Left colon (tissue), 2 donors: Measurements from ENCODE around the gene BATF2. TPM values are rescaled to one million over a fixed set of nuclear protein-coding genes. Genes with fewer than 3 reads are reported as not detected.
"Not testable (repeated sequence)": the region's sequence is repeated elsewhere in the genome, so short reads cannot be mapped to it uniquely, and the experiment has no call there.

ENCODE experiments used
- ATAC-seq: fragments of 200-7000 bp; cut with Tn5 transposase; one replicate; pipeline ENCODE4 v1.9.1; 2020; ENCODE audit warnings: mild to moderate bottlenecking, moderate library complexity
- DNase-seq, 2 donors: peaks; one replicate each; pipeline ENCODE4 v3.0.0-alpha.2; 2020
- intact Hi-C, 2 donors: fragments of 100-400 bp; cut with DNase I in 1 of 2; cut with micrococcal nuclease in 1 of 2; formaldehyde crosslinking; loops; one replicate each; pipeline versions ENCODE4 v1.11.2 to v1.14.0; 2022; cut with DNase I, micrococcal nuclease
- long read RNA-seq: library from polyadenylated mRNA; unstranded; transcript quantifications from one replicate; pipeline ENCODE4 v2.0.0, GENCODE V29; 2021
- total RNA-seq, 2 donors: library from RNA; stranded (reverse); fragmentation: NEBNext Ultra II Directional; extraction: Animal tissue kit (Norgen Biotek cat#: 25700); gene quantifications; one replicate each; pipeline ENCODE4 v1.2.1, GENCODE V29; 2021
- donor health status: DM: no; HTN: no; CAD: no.
- donor health status: DM: yes; HTN: yes; CAD: no.

BATF2 gene, protein sequence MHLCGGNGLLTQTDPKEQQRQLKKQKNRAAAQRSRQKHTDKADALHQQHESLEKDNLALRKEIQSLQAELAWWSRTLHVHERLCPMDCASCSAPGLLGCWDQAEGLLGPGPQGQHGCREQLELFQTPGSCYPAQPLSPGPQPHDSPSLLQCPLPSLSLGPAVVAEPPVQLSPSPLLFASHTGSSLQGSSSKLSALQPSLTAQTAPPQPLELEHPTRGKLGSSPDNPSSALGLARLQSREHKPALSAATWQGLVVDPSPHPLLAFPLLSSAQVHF
- 10 to 100 TPM; 17.4 to 17.6 TPM for total RNA-seq
- long read RNA-seq, transcript BATF2-201 (3 exons, 2,142 nt): minor isoform, 11 of 41 reads
- long read RNA-seq, transcript BATF2-203 (1 exons, 2,569 nt): major isoform, 28 of 41 reads
- long read RNA-seq, partial matches to known transcripts: 2 of 41 reads
- long read RNA-seq, other reads (novel, unspliced or antisense): 0 of 41 reads

DNA sequence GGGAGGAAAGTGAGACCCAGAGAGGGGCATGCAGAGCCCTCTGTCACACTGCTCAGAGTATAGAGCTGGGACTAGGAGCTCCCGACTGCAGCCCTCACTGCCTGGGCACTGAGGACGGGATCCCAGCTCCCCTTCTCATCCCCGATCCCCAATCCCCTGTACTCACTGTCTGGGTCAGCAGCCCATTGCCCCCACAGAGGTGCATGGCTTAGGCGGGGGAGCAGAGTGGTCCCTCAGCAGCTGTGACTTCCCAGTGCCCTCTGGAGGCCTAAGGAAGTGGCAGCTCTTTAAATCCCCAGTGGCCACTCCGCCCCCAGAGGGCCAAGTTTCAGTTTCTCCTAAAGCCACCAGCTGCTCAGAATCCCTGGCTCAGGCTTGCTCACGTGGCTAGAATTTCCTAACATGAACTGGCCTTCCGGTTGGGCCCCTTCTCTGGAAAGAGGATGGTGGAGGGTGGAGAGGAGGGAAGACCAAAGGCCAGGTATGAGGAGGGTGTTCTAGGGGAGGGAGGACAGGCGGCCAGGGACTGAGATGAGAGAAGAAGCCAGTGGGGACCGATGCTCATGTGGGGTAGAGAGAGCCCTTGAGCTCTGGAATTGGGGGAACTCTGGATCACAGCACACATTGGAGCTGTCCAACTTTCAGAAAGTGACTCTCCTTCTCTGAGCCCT is at the start of gene BATF2:
Gene BATF2 (minus strand): TSS at position 262 of the 671 bp plus-strand sequence. CDS start 57 bp downstream, at position 205.
- intact Hi-C loops: no loop called here
- DNase-seq (peak; percentile 90 to 91), ATAC-seq (peak; percentile 67)

DNA sequence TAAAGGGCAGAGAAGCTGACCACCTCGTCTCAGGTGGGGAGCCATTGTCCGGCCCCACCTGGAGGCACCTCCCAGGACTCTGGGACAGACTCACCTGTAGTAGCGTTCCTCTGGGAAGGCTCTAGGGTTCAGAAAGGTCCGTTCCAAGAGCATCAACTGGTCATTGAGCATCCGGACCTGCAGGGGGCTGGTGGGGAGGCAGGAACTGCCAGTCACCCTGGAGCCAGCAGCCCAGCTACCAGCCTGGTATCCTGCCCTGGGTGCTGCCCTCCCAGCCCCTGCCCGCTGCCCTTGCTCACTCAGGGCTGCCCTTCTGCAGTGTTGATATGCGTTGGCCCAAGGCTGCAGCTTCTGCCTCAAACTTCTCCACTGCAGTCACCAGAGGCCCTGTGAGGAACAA is 49.0 kb upstream of the BATF2 start:
- intact Hi-C loops: no loop called here
- ATAC-seq: no peak
- DNase-seq: no peak

DNA sequence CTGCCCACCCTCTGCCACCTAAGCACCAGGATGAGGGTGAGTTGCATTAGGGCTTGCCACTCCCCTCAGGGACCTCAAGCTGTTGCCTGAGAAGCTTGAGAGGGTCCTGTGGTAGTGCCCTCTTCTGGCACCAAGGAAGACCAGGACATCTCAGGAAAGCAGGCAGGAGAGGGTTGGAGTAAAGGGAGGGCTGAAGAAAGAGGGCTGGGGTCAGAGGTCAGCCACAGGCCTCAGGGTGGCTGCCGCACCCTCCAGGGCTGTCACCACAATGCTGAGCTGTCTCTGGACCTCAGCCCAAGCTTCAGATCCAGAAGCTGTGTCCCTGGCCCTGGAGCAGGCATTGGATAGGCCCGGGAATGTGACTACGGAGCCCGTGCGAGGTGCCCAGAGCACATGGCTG is 48.3 kb upstream of the BATF2 start:
- no peak for DNase-seq
- intact Hi-C loops: no loop called here
- no peak for ATAC-seq

DNA sequence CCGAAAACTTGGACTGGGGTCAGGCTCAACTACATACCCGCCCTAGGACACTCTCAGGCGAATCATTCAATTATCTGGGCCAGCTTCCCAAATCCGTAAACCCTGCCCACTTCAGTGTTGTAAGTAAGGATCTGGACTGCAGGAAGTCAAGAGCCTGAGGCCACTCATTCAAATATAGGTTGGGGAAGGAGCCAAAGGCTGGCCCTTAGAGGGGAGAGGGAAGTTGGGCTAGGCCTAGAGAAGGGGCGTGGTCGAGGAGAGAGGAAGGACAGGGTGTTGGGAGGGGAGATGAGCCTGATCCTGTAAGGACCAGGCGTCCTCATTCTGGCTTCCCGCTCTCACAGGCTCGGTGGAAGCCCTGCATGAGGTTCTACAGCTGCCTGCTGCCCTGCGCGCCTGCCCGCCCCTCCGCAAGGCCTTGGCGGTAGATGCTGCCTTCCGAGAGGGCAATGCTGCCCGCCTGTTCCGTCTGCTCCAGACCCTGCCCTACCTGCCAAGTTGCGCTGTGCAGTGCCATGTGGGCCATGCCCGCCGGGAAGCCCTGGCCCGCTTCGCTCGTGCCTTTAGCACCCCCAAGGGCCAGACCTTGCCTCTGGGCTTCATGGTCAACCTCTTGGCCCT is 47.2 kb upstream of the BATF2 start:
- no peak for ATAC-seq

DNA sequence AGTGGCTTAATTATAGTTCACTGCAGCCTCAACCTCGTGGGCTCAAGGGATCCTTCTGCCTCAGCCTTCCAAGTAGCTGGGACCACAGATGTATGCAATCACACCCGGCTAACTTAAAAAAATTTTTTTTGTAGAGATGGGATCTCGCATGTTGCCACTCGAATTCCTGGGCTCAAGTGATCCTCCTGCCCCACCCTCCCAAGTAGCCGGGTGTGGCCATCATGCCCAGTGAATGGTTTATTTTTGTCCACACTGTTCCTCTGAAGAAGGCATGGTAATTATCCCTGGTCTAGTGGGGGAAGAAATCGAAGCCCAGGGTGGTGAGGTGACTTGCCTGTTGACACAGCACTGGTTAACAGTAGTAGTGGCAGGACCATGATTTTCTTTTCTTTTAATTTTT is 46.1 kb upstream of the BATF2 start:
- ATAC-seq (no peak), DNase-seq (no peak)
- intact Hi-C loops: no loop called here

More for the DNA sequence above, 47.2 kb upstream of the BATF2 start:
- intact Hi-C loops: no loop called here
- DNase-seq: peak in 1 of 2 donors; percentile 47

DNA sequence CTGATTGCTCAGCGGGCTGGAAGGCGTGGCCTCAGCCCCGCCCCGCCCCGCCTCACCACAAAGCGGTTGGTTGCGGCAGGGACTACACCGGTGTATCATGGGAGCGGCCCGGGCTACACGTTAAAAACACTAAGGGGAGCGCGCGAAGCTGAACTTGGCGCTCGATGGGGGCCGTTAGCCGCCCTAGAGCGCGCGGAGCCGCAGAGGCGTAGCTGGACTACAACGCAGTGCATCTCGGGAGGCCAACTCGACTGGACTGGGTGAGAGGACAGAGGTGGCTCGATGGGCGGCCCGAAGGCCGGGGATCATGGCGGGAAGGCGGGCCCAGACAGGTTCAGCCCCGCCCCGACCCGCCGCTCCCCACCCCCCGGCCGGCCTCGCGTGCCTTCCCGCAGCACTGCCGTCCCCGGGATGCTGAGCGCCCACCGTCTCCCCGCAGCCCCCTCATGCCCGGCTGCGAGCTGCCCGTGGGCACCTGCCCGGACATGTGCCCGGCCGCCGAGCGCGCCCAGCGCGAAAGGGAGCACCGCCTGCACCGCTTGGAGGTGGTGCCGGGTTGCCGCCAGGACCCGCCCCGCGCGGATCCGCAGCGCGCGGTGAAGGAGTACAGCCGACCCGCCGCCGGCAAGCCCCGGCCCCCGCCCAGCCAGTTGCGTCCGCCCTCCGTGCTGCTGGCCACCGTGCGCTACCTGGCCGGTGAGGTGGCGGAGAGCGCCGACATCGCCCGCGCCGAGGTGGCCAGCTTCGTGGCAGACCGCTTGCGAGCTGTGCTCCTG is 44.3 kb upstream of the BATF2 start, which contains the start of gene SAC3D1:
Gene SAC3D1 (plus strand): TSS at position 364 of the 776 bp plus-strand sequence. CDS start 83 bp downstream, at position 447.
- DNase-seq (peak; percentile 93 to 94), ATAC-seq (peak; percentile 92)
- intact Hi-C loops: no loop called here

DNA sequence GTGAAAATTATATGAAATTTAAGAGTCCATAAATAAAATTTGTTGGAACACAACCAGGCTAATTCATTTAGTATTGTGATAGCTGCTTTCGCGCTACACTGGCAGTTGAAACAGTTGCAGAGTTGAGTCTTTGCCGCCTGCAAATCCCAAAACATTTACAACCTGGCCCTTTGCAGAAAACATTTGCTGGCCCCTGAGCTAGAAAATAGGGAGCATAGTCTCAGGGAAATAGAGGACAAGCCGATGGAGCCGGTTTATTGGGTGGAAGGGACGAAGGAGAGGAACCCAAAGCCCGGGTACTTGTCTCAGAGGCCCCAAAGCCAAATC is 43.7 kb upstream of the BATF2 start:
- DNase-seq (no peak), ATAC-seq (no peak)
- intact Hi-C loops: no loop called here

DNA sequence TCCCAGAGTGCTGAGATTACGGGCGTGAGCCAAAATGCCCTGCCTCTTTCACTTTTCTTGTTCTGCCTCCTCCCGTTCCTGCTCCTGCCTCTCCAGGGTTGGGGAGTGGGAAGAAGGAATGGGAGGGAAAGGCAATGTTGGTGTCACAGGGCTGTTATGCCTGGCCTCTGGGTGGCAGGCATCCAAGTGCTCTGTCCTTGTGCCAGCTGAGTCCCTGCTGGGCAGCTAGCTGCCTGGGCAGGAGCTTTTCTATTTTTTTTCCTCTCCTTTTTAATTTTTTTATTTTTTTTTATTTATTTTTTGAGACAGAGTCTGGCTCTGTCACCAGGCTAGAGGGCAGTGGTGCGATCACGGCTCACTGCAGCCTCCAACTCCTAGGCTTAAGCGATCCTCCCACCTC is 40.2 kb upstream of the BATF2 start:
- no peak for ATAC-seq
- intact Hi-C loops: no loop called here
- DNase-seq: no peak

DNA sequence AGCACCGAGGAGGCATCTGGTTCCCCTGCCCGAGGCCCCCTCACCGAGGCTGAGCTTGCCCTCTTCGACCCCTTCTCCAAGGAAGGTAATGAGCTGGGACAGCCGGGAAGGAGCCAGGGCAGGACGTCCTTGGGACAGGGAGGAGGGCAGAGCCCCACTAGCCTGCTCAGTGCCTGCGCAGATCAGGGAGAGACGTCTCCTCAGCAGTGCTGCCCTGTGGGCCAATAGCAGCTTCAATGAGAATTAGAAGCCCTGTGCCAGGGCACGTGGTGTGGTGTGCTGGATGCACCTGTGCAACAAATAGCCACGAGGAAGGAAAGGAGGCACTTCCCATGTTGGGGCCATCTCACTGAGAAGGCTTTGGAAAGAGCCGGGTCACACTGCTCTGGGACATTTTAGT is 38.8 kb upstream of the BATF2 start:
- ATAC-seq (no peak), DNase-seq (no peak)
- intact Hi-C loops: no loop called here

DNA sequence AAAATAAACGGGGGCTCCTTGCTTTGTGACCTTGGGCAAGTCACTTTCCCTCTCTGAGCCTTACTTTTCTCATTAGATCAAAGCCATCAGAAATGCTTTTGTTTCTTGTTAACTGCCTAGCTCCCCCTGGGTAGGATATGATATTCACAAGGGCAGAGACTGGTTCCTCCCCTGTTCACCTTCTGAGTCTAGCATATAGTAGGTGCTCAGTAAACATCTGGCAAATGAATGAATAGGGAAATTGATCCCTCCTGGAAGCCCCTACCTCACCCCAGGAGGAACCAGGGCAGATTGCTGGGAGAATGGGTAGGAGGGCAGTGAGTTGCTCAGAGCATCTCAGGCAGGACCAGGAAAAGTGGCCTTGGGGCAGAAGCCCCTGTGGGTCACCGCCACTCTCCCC is 37.7 kb upstream of the BATF2 start:
- intact Hi-C loops: no loop called here
- DNase-seq (no peak), ATAC-seq (no peak)

DNA sequence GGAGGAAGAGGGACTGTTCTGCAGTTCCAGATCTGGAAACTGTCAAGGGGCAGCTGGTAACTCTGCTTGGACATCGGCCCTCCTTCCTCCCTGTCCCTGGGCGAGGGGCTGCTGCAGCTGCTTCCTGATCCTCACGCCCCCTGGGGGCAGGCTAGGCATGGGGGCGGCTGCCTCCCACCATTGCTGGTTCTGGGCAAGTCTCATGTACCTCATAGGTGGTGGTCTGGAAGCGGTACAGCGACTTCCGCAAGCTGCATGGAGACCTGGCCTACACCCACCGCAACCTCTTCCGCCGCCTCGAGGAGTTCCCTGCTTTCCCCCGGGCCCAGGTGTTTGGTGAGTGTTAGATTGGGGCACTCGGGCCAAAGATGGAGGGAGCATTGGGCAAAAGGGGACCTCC is 35.4 kb upstream of the BATF2 start:
- intact Hi-C loops: no loop called here
- ATAC-seq: no peak

DNA sequence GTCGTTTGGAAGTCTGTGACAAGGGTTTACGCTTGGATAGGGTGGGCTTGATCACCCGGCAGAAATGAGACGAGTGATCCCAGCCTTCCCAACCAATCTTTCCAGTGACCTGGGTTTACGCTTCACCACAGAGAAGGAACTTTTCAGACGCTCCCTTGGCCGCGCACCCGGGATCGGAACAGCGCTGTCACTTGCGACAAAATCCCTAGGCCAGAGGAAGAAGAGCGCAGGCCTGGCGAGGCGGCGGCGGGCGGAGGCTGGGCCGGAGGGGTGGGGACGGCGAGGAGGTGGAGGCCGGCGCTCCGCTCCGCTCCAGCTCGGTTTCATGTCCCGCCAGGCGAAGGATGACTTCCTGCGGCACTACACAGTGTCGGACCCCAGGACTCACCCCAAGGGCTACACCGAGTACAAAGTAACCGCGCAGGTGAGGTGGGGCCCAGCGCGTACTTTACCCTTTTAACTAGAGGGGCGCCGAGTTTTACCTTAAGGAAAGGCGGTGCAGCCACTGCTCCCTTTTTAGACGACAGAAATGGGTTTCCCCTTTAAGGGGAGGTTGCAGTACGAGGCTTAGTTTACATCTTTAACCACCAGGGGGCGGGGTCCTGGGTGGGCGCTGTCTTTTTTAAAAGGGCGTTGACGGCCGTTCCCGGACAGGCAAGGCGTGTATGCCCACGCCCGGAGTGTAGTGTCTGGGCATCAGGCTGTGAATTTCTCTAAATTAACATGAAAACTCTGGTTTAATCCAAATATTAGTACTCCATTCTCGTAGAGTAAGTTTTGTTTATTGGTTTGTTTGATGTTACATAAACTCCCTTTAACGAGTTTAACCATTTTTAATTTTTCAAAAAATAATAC is 30.7 kb upstream of the BATF2 start, which contains the start of gene SNX15:
Gene SNX15 (plus strand): TSS at position 227 of the 855 bp plus-strand sequence. CDS start 99 bp downstream, at position 326.
- peak; percentile 93 to 94 for DNase-seq
- ATAC-seq: peak; percentile 89
- intact Hi-C loops: no loop called here

More for the DNA sequence above, 35.4 kb upstream of the BATF2 start:
- DNase-seq: no peak

DNA sequence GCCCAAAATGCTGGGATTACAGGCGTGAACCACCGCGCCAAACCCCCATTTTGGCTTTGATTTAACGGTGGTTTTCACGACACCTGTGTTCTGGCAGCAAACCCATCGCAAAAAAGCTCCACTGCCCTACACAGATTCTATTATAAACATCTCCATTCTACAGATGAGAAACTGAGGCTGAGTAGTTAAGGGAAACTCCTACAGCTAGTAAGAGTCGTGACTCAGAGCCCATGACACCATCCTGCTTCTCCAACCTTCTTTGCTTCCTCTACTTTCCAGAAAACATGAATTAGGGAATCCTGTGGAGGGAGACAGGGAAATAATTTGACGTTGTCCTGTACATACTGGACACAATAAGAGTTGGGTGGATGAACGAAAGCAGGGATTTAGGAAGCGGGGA is 30.0 kb upstream of the BATF2 start:
- no peak for DNase-seq
- intact Hi-C loops: no loop called here
- ATAC-seq: no peak

DNA sequence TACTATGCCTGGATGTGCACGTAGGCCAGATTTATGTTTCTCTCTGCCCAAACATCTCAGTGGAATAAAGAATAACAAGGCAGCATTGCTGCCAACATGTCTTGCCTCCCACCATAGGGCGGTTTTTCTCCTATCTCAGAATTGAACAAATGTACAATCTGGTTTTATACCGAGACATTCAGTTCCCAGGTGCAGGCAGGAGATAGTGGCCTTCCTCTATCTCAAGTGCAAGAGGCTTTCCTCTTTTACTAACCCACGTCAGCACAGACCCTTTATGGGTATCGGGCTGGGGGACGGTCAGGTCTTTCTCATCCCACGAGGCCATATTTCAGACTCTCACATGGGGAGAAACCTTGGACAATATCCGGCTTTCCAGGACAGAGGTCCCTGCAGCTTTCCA is 26.7 kb upstream of the BATF2 start:
- ATAC-seq, intact Hi-C loops, DNase-seq: not testable (repeated sequence)

DNA sequence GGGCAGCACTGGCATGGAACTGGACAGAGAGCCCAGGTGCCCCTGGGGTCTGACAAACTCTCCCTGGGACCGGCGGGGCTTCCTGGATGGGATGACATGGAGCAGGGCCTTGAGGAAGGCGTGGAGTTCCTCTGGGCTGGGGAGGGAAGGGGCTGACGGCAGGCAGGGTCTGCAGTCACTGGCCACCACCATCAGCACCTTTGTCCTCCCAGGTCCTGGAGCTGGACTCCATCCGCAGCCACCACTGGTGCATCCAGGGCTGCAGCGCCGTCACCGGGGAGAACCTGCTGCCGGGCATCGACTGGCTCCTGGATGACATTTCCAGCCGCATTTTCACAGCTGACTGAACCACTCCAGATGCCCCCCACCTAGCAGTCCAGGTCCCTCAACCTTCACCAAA is 24.7 kb upstream of the BATF2 start:
- DNase-seq (no peak), ATAC-seq (no peak)
- intact Hi-C loops: no loop called here

DNA sequence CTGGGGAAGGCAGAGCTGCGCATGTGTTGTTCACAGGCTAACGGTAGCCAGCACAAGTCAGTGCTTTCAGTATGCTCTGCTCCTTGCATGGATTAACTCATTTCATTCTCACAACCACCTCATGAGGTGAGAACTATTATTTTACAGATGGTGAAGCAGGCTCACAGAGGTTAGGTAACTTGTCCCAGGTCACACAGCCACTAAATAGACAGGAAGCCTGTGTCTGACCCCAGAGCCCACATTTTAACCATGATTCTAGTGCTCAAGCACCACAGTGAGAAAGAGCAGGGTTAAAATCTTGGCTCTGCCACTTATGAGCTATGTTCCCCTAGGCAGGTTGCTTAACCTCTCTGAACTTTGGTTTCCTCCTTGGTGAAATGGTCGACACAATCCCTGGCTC is 24.2 kb upstream of the BATF2 start:
- intact Hi-C loops: no loop called here
- no peak for ATAC-seq
- DNase-seq: no peak

DNA sequence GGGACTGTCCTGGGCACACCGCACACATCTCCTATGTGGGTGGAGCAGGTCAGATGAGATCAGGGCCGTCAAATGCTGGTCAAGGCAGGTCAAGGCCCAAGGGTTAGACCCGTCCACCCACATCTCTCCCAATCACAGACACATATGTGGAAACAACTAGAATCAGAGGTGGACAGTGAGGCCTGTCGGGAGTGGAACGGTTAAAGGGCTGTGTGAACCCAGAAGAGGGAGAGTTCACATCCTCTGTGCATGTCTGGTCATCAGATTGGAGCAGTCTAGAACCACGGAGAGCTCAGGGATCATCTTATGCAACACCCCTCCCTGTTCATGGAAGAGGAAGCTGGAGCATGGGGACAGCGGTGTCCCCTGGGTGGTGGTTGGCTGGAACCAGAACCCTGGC is 23.1 kb upstream of the BATF2 start:
- intact Hi-C loops: no loop called here
- ATAC-seq (no peak), DNase-seq (no peak)

DNA sequence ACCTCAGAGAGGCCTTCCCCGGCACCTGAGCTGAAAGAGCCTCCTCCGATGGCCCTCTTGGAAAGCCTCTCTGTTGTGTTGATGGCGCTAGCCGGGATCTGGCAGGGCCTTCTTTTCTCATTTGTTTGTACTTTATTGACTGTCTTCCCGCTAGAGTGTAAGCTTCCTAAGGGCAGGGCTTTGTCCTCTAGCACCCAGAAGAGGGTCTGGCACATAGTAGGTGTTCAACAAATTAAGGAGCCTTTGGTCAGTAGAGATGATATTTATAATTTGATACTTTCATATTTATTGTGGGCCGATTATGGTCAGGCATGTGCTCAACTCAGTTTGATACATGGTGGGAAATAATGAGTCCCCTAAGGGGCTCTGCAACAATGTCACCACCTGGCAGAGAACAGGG is 21.2 kb upstream of the BATF2 start:
- DNase-seq: no peak
- ATAC-seq: no peak
- intact Hi-C loops: no loop called here
